ES-I3 (cell line): ENCODE data around the gene PCBP3.
"Not testable (repeated sequence)": the region's sequence is repeated elsewhere in the genome, so short reads cannot be mapped to it uniquely, and the experiment has no call there.

Experiments used
- H3K36me3 ChIP-seq: 2 replicates; pipeline ENCODE4 v1.6.1; 2013; ENCODE audit warnings: mild to moderate bottlenecking, low read length, control low read depth, moderate library complexity; ENCODE audit not compliant: insufficient read depth
- H3K4me1 ChIP-seq: 2 replicates; pipeline ENCODE4 v1.6.1; 2013; ENCODE audit warnings: mild to moderate bottlenecking, control low read depth, low read length; ENCODE audit not compliant: insufficient read depth
- H3K9ac ChIP-seq: 2 replicates; pipeline ENCODE4 v1.6.1; 2013; ENCODE audit warnings: low read depth, mild to moderate bottlenecking, low read length, moderate library complexity
- H3K9me3 ChIP-seq: 2 replicates; pipeline ENCODE4 v1.6.1; 2013; ENCODE audit warnings: mild to moderate bottlenecking, low read length, moderate library complexity; ENCODE audit not compliant: control insufficient read depth, insufficient read depth

Gene PCBP3

DNA sequence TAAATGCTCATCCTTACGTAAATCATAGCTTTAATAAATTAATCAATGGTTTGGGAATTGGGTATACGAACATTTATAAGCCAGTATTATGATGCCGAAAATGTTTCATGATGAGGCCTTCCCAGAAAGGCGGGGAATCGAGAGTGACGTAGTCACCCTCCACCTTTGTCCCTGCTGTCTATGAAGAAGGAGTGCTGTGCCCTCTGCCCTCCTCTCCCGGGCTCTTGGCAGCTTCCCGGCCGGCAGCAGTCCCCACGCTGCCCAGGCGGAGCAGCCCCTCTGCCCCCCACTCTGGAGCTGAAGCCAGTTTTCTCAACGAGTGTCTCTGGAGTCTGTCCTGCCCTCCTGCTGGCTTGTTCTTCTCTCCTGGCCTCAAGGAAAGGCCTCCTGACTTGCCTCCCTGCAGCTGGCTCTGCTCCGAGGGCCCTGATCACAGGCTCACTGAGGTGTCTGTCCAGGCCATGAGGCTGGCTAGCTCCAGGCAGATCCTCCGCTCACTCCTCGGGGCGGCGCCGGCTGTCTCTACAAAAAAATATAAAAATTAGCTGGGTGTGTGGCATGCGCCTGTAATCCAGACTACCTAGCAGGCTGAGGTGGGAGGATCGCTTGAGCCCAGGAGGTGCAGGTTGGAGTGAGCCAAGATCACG is 187.3 kb downstream of the PCBP3 start:
- H3K4me1 ChIP-seq, result no peaks in the 10 kb centered on the region; the same call in 1 of the 2 replicates
- H3K9me3 ChIP-seq, result 0 out of 2 replicates have a peak, but pooled peaks cover 2% of the 10 kb centered on the region
- H3K9ac ChIP-seq, result no peak overlapping the region
- no peaks in the 10 kb centered on the region for H3K36me3 ChIP-seq

DNA sequence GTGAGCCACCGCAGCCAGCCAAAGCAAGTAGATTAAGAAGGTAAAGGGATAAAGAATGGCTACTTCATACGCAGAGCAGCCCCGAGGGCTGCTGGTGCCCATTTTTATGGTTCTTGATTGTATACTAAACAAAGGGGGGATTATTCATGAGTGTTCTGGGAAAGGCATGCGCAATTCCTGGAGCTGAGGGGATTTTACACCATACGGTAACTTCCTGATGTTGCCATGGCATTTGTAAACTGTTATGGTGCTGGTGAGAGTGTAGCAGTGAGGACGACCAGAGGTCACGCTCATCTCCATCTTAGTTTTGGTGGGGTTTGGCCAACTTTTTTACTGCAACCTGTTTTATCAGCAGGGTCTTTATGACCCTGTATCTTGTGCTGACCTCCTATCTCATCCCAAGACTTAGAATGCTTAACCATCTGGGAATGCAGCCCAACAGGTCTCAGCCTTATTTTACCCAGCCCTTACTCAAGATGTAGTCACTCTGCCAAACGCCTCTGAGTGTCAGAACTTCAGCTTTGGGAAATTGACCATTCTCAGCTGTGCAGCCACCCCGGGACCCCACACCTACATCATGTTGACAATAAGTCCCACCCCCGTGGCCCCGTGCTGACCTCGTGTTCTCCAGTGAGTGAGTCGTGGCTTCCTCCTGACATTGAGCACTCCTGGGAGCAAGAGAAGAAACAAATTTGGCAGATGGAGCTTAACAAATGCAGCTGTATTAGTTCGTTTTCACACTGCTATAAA is 188.6 kb downstream of the PCBP3 start:
- Histone ChIP-seq H3K9me3 (0 out of 2 replicates have a peak, but pooled peaks cover 2% of the 10 kb centered on the region), H3K9ac (no peak overlapping the region), H3K4me1 (no peaks in the 10 kb centered on the region; the same call in 1 of the 2 replicates), H3K36me3 (no peaks in the 10 kb centered on the region)

DNA sequence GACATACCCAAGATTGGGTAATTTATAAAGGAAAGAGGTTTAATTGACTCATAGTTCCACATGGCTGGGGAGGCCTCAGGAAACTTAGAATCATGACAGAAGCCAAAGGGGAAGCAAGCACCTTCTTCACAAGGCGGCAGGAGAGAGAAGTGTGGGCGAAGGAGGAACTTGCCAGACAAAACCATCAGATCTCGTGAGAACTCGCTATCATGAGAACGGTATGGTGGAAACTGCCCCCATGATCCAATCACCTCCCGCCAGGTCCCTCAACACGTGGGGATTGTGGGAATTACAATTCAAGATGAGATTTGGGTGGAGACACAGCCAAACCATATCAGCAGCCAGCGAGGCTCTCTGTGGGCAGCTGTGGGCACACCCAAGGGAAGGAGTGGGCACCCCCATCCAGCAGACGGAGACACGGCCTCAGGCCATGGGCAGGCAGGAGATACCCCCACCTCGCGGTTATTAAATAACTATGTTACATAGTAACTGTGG is 189.3 kb downstream of the PCBP3 start:
- not testable (repeated sequence) for H3K36me3 ChIP-seq, H3K9ac ChIP-seq, H3K4me1 ChIP-seq, H3K9me3 ChIP-seq

GRCh38 chr21:45833414-45833813 is 189.9 kb downstream of the PCBP3 start:
- H3K4me1 ChIP-seq, result no peaks in the 10 kb centered on the region; the same call in 1 of the 2 replicates
- H3K9me3 ChIP-seq, result 0 out of 2 replicates have a peak, but pooled peaks cover 2% of the 10 kb centered on the region
- H3K9ac ChIP-seq, result no peak overlapping the region
- no peaks in the 10 kb centered on the region for H3K36me3 ChIP-seq

DNA sequence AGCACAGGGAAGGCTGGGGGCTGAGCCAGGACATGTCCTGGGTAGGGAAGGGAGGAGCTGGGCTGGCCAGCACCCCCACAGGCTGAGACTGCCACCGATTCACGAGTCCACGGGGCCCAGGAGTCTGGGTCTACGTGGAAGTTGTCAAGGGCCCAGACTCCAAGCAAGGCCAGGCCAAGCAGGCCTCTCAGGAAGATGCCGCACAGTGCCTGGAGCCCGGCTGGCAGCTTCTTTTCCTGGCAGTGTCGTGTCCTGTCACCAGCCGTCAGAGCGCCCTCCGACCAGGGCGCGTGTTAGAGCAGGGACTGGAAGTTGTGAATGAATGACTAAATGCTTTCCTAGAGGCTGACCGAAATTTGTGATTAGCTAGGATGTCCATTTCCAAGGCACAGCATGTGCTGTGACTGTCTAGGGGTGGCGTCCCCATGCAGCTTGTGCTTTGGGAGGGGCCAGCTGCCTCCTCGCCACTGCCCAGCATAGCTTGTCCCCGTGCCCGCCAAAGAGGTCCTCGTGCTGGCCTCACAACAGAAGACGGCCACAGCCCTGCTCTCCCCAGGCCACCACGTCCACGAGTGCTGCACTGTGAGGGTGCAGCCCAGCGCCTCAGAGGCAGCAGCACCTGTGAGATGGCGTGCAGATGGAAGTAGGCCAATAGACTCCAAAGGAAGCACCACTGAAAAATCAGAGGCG is 190.6 kb downstream of the PCBP3 start:
- Histone ChIP-seq H3K9me3 (0 out of 2 replicates have a peak, but pooled peaks cover 2% of the 10 kb centered on the region), H3K36me3 (no peaks in the 10 kb centered on the region), H3K9ac (no peak overlapping the region), H3K4me1 (no peaks in the 10 kb centered on the region; the same call in 1 of the 2 replicates)

GRCh38 chr21:45834821-45835293 is 191.3 kb downstream of the PCBP3 start:
- Histone ChIP-seq H3K9ac (no peak overlapping the region), H3K36me3 (no peaks in the 10 kb centered on the region), H3K9me3 (0 out of 2 replicates have a peak, but pooled peaks cover 2% of the 10 kb centered on the region), H3K4me1 (no peaks in the 10 kb centered on the region; the same call in 1 of the 2 replicates)

DNA sequence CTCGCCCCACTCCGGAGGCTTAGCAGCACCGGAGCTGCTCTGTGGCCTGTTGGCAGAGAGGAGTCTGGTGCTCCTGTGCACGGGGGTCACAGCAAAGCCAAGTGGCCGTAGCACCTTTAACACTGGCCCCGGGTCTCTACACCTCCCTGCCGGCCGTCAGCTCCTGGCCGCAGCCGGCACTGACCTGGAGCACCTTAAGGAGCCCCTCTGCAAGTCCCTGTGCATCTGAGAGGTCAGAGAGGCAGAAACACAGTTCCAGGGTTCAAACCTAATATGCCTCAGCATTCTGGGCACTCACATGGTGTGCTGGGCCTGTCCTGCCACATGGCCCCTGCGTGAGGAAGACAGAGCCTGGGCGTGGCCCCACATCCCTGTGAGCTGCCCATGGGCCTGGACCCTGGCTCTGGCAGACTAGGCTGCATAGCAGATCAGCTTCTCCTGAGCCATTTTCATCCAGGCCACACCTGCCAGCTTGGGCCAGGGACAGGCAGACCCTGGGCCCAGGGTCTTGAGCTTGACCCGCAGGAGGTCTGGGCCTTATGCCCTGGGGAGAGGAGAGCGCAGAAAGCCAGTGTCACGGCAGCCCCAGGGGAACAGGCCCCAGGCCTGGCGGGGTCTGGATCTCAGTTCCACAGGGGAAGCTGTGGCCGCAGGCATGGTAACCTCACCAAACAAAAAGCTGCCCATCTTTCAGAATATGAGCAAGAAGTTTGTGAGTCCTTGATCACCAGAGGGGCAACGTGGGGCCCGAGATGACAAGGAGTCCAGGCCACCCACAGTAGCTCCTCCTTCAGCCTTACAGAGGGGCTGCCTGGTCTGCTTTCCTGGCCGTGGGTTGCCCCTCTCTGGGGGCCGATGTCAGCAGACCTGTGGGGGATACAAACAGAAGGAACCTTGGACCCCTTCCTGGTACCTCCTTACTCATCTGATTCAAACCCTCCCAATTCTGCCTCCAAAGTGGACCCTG is 192.1 kb downstream of the PCBP3 start:
- Histone ChIP-seq H3K36me3 (no peaks in the 10 kb centered on the region), H3K9ac (no peak overlapping the region), H3K4me1 (no peaks in the 10 kb centered on the region; the same call in 1 of the 2 replicates), H3K9me3 (peaks cover 2% of the 10 kb centered on the region; the same call in 1 of the 2 replicates)

- Histone ChIP-seq H3K4me1 (no peaks in the 10 kb centered on the region; the same call in 1 of the 2 replicates), H3K9me3 (peaks cover 5% of the 10 kb centered on the region; the same call in 1 of the 2 replicates), H3K9ac (no peak overlapping the region), H3K36me3 (no peaks in the 10 kb centered on the region)
These were observed 192.7 kb downstream of the PCBP3 start for GRCh38 chr21:45836268-45836655.

- H3K4me1 ChIP-seq, result no peaks in the 10 kb centered on the region; the same call in 1 of the 2 replicates
These were observed 193.5 kb downstream of the PCBP3 start for GRCh38 chr21:45836694-45837670.

GRCh38 chr21:45837936-45838335 is 194.4 kb downstream of the PCBP3 start:
- H3K9ac ChIP-seq, result no peak overlapping the region
- no peaks in the 10 kb centered on the region for H3K36me3 ChIP-seq
- no peaks in the 10 kb centered on the region; the same call in 1 of the 2 replicates for H3K4me1 ChIP-seq
- peaks cover 7% of the 10 kb centered on the region for H3K9me3 ChIP-seq

More at GRCh38 chr21:45836694-45837670, 193.5 kb downstream of the PCBP3 start:
- Histone ChIP-seq H3K9ac (no peak overlapping the region), H3K36me3 (no peaks in the 10 kb centered on the region), H3K9me3 (peaks cover 8% of the 10 kb centered on the region)

DNA sequence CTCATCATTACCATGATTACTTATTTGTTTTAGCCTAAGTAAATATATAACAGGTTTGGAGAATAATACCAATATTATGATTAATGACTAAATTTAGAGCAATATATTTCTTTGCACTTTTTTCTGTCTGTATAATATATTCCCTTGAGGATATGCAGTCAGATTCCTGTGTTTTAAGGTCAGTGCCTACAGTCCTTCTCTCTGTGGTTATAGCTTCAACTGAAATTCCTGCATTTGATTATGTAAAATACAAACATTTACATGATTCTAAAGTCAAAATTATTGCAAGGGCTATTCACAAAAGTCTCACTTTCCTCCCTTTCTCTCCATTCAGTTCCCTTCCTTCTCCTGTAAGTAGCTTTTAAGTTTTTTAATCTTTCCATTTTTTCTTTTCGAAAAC is 195.1 kb downstream of the PCBP3 start:
- Histone ChIP-seq H3K9ac (no peak overlapping the region), H3K4me1 (no peaks in the 10 kb centered on the region; the same call in 1 of the 2 replicates), H3K36me3 (no peaks in the 10 kb centered on the region), H3K9me3 (peaks cover 7% of the 10 kb centered on the region)

GRCh38 chr21:45839274-45839673 is 195.7 kb downstream of the PCBP3 start:
- Histone ChIP-seq H3K36me3 (no peaks in the 10 kb centered on the region), H3K9me3 (peaks cover 7% of the 10 kb centered on the region), H3K9ac (no peak overlapping the region), H3K4me1 (no peaks in the 10 kb centered on the region; the same call in 1 of the 2 replicates)
